ENCODE results near the gene MTHFSD. TPM values are rescaled to one million over a fixed set of nuclear protein-coding genes. Genes with fewer than 3 reads are reported as not detected.

Gene MTHFSD
- total RNA-seq, 6 donors from 2014 or later, result 13.8 to 39.8 (median 22.0) TPM

DNA sequence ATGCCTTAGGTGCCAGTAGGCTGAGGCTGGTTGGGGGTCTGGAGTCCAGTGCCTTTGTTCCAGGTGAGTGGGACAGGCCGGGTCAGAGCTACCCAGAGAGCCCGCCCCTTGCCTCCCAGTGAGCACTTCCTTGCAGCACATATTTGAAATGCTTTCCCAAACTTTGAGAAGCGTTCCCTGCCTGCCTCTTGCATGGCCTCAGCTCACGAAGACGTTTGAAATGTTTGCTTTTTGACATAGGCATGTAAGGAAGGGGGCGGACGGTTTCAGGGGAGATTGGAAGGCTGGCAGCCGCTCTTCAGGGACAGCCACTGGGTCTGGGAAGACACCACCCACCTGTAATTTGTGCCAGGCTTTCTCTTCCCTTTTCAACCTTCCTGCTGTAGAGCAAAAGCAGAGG lies 18.2 kb upstream of the MTHFSD start:
- 71 to 75% methylated on average over 6 to 7 of the region's 8 CpGs for WGBS, 2 donors
- Histone ChIP-seq H3K9me3 (no peaks in the 10 kb centered on the region), H3K27ac (no peak overlapping the region), H3K36me3 (no peaks in the 10 kb centered on the region), H3K4me1 (peaks cover 14 to 28% (median 23%) of the 10 kb centered on the region in 4 donors), H3K27me3 (peaks cover 0 to 28% (median 15%) of the 10 kb centered on the region in 4 donors), H3K4me3 (no peak overlapping the region)
- no peak for DNase-seq
- no peak for ATAC-seq (ENCODE audit: low FRiP score in 2 of 2)
- no peak for TF ChIP-seq EP300 (IDR thresholded peaks at IDR 0.05)
- TF ChIP-seq POLR2A (IDR thresholded peaks at IDR 0.05), result no peak

GRCh38 chr16:86572606-86573005 lies 17.6 kb upstream of the MTHFSD start:
- WGBS, 2 donors, result 76 to 88% methylated on average over 8 of the region's 8 CpGs
- Histone ChIP-seq H3K36me3 (no peaks in the 10 kb centered on the region), H3K4me3 (no peak overlapping the region), H3K4me1 (peaks cover 14 to 30% (median 20%) of the 10 kb centered on the region in 4 donors), H3K9me3 (no peaks in the 10 kb centered on the region), H3K27ac (no peak overlapping the region), H3K27me3 (peaks cover 0 to 34% (median 19%) of the 10 kb centered on the region in 4 donors)
- no peak for DNase-seq
- no peak for ATAC-seq (ENCODE audit: low FRiP score in 2 of 2)
- TF ChIP-seq POLR2AphosphoS5 (IDR thresholded peaks at IDR 0.05) (no peak), CTCF (IDR thresholded peaks at IDR 0.05) (no peak), POLR2A (IDR thresholded peaks at IDR 0.05) (no peak), EP300 (IDR thresholded peaks at IDR 0.05) (no peak)

DNA sequence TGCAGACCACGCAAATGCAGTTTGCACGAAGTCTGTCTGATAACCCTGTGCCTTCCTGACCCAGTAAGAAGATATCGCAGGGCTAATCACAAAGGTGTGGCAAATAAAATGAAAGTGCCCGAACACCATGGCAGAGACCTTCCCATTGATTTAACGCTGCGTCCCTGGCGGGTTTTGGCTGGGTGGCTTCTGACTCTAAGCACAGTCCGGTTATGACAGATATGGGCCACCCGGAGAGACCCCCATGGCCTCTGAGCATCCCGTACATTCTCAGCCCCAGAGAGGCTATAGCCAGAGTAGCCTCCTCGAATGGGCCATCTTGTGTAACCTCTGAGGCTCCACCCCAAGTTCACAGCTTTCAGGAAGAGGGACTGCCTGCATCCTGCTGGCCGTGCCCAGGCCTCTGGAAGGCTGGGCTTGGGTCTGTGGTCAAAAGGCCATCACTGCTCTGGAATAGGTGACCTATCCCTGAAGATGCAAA lies 17.0 kb upstream of the MTHFSD start:
- no peaks in the 10 kb centered on the region for H3K9me3 ChIP-seq
- DNase-seq, result no peak
- H3K4me1 ChIP-seq, result peaks cover 9 to 32% (median 17%) of the 10 kb centered on the region in 4 donors
- H3K4me3 ChIP-seq, result no peak overlapping the region
- no peaks in the 10 kb centered on the region for H3K36me3 ChIP-seq
- H3K27ac ChIP-seq, result no peak overlapping the region
- TF ChIP-seq POLR2A (IDR thresholded peaks at IDR 0.05) (no peak), EP300 (IDR thresholded peaks at IDR 0.05) (no peak), CTCF (IDR thresholded peaks at IDR 0.05) (no peak), POLR2AphosphoS5 (IDR thresholded peaks at IDR 0.05) (no peak)
- WGBS, 2 donors, result 71% methylated on average over 6 to 12 of the region's 12 CpGs
- peaks cover 0 to 39% (median 19%) of the 10 kb centered on the region in 4 donors for H3K27me3 ChIP-seq
- no peak for ATAC-seq (ENCODE audit: low FRiP score in 2 of 2)

DNA sequence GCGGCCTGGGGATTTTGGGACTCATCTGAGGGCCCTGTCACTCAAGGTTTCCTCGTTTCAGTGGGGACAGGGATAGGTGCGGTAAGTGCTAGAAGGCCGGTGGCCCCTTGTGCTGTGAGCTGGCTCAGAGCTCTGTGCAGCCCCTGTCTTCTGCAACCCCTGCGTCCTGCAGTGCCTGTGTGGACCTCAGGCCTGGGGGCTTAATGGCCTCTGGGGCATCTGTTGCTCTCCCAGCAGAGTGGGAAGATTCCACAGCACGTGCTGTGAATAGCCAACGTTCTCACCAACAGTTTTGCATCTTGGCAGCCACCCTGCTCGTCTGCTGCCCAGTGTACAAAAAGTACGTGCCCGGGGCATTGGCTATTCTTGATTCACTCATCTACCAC lies 16.5 kb upstream of the MTHFSD start:
- Histone ChIP-seq H3K36me3 (no peaks in the 10 kb centered on the region), H3K4me3 (no peak overlapping the region), H3K27ac (no peak overlapping the region), H3K9me3 (no peaks in the 10 kb centered on the region), H3K27me3 (peaks cover 0 to 40% (median 21%) of the 10 kb centered on the region in 4 donors), H3K4me1 (peaks cover 7 to 32% (median 16%) of the 10 kb centered on the region in 4 donors)
- TF ChIP-seq EP300 (IDR thresholded peaks at IDR 0.05), result no peak
- TF ChIP-seq POLR2A (IDR thresholded peaks at IDR 0.05), result no peak
- TF ChIP-seq POLR2AphosphoS5 (IDR thresholded peaks at IDR 0.05), result no peak
- no peak for TF ChIP-seq CTCF (IDR thresholded peaks at IDR 0.05)
- no peak for ATAC-seq (ENCODE audit: low FRiP score in 2 of 2)
- WGBS, 2 donors, result 79 to 87% methylated on average over 9 to 10 of the region's 10 CpGs
- DNase-seq, result no peak

DNA sequence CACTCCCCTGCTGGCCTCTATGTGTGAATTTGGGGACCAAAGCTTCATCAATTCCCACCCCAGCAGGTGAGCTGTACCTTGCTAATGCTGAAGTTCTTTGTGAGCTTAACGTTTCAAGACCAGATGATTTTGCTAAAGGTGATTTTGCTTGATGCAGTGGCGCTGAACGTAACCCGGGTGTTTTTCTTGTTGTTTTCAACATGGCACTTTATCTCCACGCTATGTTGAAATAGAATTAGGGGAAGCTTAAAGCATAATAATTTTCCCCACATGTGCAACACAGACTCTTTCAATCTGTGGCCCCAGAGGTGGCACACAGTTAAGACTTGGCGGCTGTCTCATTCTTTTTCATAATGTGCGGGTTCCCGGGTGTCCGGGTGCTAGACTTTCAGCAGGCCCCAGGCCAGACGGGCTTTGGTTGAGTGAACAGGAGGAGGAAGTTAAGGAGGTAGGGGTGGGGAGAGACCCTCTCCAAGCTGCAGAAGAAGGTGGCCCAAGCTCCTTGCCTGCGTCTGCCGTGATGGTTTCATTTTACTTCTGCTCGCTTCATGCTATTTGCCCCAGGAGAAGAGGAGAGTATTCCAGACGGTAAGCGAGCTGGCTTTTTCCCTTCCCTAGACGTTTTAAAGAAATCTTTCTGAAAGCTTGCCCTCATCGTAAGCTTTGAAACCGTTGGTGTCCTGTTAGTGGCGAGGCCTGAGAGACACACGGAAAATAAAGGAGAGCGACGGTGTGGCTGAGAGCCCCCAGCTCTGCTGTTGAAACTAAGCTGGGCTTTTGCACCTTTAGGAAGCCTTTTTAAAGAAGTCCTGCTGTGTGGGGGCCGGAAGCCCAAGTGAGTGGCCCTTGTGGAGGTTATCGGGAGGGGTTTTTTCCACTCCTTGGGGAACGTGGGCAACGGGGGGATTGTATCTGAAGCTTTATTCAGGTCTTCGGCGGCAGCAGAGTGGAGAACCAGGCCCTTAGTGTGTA lies 15.8 kb upstream of the MTHFSD start:
- no peak for TF ChIP-seq POLR2A (IDR thresholded peaks at IDR 0.05)
- TF ChIP-seq CTCF (IDR thresholded peaks at IDR 0.05), result no peak
- no peak for TF ChIP-seq POLR2AphosphoS5 (IDR thresholded peaks at IDR 0.05)
- TF ChIP-seq EP300 (IDR thresholded peaks at IDR 0.05), result no peak
- Histone ChIP-seq H3K27ac (no peak overlapping the region), H3K4me1 (peaks cover 4 to 32% (median 16%) of the 10 kb centered on the region in 4 donors), H3K4me3 (no peak overlapping the region), H3K9me3 (no peaks in the 10 kb centered on the region), H3K36me3 (no peaks in the 10 kb centered on the region), H3K27me3 (peaks cover 0 to 41% (median 25%) of the 10 kb centered on the region in 4 donors)
- WGBS, 2 donors, result 77 to 78% methylated on average over 28 of the region's 28 CpGs
- DNase-seq, result no peak
- ATAC-seq (ENCODE audit: low FRiP score in 2 of 2), result no peak
